HCEC 1CT (cell line): ENCODE measurements around the gene METTL21A.
A peak's percentile ranks its signal among the peaks of the same experiment; 100 is the strongest.
"Not testable (repeated sequence)": the region's sequence is repeated elsewhere in the genome, so short reads cannot be mapped to it uniquely, and the experiment has no call there.

Experiments used
- DNase-seq: peaks from one replicate; pipeline ENCODE4 v3.0.0-alpha.2; 2017

The METTL21A gene

DNA sequence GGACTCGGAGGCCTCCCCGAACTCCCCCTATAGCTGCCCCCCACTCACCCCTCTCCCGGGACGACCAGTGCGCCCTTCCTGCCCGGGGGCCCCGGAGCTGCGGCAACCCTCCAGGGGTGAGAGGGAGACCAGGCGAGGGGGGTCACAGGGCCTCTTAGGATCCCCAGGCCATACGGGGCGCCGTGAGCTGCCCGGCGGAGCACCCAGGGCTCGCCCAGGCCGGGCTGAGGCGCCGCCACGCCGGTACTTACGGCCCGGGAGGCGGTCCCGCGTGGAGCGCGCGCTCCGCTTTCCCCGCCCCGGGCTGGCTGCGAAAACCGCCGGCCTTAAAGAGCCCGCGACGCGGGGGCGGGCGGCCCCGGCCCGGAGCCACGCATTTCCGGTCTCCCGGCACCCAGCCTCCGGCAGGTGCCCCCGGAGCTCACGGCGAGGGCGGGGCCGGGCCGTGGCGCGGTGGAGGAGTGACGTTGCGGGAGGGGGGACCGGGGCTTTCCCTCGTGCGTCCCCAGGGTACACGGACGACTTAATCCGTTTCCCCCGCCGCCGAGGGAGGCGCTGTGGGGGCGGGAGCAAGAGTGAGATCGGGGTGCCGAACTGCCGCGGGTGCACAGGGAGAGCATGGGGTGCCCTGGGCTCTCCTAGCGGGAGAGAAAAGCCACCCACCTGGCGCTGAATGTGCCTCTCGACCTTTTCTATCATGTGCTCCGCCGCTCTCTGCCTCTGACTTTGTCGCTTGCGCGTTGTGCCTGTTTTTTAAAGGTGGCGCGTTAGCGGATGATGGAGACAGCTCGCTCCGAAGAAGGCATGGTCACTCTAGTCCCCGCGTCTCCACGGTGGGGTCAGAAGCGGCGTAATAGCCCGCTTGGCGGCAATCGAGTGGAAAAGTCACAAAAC is at the start of gene METTL21A:
TSS of gene METTL21A (minus strand) at position 381 of the 894 bp plus-strand sequence. CDS start 1,019 bp downstream, outside the sequence.
- peak; percentile 88 for DNase-seq

DNA sequence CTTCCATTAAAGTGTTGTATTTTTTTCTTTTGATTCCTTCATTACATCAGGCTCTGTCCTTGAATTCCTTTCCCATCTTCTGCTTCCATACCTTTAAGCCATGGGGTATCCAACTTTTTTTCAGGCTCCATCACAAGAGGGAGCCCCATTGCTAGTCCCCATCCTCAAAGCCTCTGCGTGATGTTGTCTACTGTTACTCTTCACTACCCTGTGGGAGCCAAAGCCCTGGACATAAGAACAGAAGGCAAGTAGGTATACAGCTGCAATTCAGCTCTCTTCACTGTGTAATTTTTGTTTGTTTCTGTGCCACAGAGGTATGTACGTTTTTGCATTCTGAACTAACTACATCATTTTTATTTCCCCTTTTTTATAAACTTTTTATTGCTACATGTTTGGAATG is 49.6 kb upstream of the METTL21A start:
- DNase-seq = no peak

DNA sequence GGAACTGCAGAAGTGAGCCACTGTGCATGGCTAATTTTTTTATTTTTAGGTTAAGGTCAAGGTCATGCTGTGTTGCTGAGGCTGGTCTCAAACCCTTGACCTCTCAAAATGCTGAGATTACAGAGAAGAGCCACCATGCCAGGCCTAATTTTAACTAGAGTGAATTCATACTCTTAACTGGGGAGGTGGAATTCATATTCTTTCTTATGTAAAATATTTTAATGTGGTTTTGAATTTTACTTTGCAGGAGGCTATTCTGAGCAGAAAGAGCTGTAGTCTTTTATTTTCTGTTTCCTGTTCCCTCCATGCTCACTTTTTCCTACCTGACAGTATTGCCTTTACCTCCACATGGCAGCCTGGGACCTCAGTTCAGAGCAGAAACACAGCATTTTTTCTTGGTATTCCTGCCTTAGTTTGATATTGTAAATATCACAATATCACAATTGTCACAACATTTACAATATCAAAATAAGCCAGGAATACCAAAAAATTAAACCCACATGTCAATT is 49.1 kb upstream of the METTL21A start:
- DNase-seq = no peak

DNA sequence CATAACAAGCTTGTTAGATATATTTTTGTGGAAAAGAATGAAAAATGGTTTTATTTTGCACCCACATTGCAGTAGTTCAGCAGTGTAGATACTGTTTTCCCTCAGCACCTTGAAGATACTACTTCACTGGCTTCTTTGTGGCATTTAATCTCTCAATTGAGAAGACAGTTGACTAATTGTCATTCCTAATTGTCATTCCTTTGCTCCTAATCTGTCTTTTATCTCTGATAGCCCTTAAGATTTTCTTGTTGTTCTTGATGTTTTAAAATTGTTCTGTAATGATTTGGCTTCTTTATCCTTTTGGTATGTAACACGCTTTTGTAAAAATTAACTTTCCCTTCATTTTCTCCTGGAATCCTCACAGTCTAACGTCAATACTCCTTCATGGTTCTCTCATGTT is 48.2 kb upstream of the METTL21A start:
- DNase-seq = no peak

DNA sequence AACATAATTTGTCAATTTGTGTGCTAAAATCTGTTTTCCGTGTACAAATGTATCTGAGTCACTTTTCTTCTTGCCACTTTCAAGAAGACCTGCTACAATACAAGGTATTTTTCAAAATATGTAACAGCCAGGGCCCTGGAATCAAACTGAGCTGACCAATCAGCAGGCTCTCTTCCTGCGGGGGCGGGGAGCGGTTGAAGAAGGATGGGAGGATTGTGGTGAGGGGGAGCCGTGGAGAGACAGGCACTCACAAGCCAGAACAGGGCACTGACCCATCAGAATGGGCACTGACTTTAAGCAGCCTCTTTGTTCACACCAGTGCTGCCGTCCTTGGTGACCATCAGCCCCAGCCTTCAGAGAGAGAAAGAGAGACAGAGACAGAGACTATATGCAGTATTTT is 45.7 kb upstream of the METTL21A start:
- DNase-seq = no peak

DNA sequence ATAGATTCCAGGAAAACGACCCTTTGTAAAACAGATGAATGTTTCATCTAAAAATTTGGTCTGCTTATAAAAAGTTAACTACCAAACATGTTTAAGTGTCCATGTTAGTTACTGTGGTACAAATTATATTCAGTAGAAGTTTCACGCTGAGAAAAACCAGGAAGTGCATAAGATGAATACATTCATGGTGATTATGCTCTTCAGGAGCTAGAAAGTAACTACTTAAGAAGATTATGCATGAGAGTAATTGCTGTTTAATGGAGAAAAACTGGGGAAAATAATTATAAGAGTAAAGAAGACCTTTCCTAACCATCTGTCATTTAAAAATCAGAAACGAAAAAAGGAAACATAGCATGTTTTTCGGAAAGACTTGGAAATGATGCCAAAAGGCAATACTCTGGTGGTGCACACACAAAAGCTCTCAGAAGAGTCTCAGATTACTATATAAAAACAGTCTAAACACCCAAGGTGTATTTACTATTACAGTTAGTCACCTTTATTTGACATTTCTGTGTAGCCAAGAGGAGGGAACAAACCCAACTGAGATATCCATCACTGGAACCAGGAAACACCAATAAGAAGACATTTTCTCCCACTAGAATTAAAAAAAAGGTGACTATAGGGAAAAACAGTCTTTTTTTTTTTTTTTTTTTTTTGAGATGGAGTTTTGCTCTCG is 38.8 kb upstream of the METTL21A start:
- DNase-seq = no peak

DNA sequence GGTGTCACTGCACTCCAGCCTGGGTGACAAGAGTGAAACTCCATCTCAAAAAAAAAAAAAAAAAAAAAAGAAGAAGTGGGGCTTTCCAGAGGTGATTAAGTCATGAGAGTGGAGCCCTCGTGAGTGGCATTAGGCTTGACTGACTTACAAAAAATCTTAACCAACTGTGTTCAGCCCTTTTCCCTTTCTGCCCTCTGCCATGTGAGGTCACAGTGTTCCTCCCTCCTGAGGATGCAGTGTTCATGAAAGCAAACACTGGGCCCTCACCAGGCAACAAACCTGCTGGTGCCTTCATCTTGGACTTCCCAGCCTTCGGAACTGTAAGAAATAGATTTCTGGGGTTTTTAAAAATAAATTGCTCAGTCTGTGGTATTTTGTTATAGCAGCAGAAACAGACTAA is 37.0 kb upstream of the METTL21A start:
- no peak for DNase-seq

DNA sequence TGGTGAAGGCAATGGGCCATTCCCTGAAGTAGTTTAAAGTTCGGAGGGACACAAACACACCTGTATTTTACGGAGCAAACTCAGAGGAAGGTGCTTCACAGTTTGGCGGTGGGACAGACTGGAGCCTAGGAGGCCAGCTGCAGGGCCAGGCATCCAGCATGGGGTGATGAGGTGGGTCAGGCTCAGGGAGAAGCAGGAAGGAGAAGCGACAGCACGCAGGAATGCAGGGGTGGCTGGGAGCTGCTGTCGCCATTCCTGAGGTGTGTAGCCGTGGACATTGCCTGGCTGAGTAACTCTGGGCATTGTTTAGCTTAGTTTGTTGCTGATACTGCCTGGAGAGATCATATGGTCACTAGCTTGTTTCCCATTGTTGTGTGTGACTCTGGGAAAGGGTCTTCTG is 35.8 kb upstream of the METTL21A start:
- DNase-seq = no peak

DNA sequence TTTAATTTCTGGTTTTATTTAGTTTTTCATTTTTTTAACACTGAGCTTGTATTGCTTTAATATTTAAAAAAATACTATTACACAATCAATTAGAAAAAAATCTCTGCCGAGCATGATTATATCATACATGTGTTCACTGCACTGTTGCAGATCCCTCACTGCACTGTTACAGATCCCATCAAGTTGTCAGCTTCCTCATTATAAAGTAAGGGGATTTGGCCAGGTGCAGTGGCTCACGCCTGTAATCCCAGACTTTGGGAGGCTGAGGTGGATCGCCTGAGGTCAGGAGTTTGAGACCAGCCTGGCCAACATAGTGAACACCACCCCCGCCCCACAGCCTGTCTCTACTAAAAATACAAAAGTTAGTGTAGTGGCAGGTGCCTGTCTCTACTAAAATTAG is 33.0 kb upstream of the METTL21A start:
- DNase-seq = no peak

DNA sequence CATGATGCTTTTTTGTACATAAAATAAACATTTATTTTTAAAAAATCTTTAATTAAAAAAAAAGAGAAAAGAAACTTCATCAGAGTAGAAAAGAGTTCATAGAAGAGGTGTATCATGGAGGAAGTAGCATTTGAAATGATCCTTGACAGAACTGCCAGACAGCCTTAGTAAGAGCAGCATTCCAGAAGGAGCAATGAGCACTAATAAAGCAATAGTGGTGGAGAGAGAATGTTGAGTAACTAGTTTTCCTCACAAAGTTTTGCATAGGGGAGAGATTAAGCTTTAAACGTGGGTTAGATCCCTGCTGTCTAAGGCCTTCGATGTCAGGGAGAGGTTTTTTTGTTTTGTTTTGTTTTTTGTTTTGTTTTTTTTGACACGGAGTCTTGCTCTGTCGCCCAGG is 29.8 kb upstream of the METTL21A start:
- DNase-seq = no peak

DNA sequence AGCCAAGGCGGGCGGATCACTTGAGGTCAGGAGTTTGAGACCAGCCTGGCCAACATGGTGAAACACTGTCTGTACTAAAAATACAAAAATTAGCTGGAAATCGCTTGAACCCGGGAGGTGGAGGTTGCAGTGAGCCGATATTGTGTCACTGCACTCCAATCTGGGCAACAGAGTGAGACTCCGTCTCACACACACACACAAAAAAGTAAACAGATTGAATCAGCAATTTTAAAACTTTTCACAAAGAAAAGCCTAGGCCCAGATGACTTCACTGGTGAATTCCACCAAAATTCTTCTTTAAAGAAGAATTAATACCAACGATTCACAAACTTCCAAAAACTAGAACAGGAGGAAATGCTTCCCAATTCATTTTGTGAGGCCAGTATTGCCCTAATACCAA is 21.4 kb upstream of the METTL21A start:
- DNase-seq = not testable (repeated sequence)

DNA sequence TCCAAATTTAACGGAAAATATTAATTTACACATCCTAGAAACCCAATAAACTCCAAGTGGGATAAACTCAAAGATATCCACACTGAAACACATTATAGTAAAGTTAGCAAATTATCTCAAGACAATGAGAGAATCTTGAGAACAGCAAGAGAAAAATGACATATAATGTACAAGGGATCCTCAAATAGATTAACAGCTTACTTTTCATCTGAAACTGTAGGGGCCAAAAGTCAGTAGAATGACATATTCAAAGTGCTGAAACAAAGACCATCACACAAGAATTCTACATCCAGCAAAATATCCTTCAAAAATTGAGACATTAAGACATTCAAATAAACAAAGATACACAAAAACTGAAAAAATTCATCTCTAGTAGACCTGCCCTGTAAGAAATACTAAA is 18.7 kb upstream of the METTL21A start:
- no peak for DNase-seq

DNA sequence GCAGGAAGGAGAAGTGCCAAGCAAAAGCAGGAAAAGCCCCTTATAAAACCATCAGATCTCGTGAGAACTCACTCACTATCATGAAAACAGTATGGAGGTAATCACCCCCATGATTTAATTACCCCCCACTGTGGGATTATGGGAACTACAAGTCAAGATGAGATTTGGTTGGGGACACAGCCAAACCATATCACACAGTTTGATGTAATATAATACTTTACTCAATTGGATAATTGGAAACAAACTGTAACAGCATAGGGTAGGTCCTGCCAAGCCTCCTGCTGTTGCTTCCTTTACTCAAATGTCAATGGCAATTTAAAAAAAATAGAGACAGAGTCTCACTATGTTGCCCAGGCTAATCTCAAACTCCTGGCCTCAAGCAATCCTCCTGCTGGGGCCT is 15.5 kb upstream of the METTL21A start:
- no peak for DNase-seq

DNA sequence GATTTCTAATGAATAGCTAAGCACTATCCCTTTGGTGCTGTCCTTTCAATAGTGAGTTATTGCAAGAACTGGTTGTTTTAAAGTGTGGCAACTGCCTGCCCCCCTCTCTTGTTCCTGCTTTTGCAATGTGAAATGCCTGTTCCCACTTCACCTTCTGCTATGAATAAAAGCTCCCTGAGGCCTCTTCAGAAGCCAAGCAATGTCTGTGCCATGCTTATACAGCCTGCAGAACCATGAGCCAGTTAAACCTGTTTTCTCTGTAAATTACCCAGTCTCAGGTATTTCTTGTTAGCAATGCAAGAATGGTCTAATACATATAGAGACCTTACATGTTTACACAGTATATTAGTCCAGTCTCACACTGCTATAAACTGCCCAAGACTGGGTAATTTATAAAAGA is 15.0 kb upstream of the METTL21A start:
- no peak for DNase-seq

DNA sequence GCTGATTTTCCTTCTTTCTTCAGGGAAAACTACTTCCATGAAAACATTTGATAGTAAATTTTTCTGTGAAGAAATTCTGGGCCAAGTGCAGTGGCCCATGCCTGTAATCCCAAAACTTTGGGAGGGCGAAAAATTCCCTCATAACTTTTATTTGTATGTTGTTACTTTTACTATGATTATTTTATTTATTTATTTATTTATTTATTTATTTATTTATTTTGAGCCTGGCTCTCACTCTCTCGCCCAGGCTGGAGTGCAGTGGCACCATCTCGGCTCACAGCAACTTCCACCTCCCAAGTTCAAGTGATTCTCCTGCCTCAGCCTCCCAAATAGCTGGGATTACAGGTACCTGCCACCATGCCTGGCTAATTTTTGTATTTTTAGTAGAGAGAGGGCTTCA is 14.1 kb upstream of the METTL21A start:
- not testable (repeated sequence) for DNase-seq

DNA sequence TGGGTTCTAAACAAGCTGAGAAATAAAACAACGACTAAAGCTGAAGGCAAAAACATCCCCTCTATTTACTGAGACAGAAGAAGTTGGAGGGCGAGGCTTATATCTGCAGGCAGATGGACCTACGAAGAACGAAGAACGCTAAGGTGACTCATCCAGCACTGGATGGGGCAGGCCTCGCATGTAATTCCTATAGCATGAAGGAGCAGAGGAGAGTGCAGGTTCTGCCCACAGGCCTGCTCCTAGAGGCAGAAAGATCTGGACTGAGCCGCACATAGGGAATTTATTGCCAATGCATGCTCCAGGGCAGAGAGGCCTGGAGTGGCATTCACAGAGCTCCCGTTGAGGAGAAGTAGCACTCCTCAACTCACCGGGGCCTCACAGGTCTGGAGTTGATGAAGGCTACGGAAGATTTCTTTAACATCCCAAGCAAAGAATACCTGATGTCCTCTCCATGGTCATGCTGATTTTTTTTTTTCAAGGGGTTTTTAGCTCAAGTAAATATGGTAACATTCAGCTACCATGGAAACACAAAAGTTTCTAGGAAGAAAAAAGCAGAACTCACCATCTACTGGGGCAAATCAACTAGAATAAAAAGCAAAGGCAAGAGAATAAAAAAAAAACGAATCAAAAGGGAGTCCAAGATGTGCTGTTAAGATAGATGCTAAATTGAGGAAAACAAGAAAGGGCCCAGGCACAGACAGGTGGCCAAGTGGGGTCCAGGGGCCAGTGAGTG is 10.4 kb upstream of the METTL21A start:
- DNase-seq = no peak

DNA sequence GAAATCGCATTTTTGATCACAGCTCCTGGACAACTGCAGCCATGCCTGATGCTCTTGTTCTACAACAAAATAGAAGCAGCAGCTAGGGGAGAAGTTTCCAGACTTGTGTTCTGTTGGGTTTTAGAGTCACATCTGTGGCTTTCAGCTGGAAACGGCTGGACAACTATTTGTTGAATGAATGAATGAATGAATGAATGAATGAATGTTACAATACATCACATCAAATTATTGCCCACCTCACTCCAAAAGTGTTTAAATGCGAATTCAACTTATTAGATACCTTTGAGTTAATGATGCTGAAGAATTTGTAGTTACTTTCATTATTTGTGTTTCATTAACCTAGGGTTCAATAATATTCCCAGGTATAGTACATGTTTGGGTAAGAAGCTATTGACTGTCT is 8.5 kb upstream of the METTL21A start:
- DNase-seq = no peak

DNA sequence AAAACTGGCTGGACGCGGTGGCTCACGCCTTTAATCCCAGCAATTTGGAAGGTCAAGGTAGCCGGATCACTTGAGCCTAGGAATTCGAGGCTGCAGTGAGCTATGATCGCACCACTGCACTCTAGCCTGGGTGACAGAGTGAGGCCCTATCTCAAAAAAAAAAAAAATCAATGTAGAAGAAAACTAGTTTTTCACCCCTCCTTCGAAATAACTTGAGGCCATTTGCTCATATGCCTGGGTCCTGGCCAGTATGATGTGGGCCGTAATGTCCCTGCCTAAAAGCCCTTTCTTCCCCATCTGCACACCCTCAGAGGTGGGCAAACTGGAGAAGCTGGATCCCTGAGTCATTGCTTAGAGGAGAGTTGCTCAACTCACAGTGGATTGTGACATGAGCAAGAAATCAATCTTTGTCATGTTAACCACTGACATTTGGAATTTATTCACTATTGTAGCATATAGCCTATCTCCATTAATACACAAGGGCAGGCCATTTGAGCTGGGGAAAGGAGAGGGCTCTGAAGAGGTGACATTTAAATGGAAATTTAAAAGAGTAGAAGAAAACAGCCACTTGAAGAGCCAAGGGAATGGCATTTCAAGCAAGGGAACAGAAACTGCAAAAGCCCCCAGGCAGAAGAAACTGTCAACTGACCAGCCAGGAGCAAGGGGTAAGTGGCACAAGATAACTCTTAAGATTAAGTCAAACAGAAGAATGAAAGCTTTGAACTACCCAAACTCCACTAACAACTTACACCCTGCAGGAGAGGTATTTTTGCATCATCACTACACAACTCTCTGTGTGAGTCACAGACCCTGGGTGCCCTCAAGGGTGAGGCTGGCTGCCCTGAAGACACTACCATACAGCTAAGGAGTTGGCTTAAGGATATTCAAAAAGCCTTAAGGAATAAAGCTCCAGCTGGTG is 7.6 kb upstream of the METTL21A start:
- peak; percentile 66 for DNase-seq

DNA sequence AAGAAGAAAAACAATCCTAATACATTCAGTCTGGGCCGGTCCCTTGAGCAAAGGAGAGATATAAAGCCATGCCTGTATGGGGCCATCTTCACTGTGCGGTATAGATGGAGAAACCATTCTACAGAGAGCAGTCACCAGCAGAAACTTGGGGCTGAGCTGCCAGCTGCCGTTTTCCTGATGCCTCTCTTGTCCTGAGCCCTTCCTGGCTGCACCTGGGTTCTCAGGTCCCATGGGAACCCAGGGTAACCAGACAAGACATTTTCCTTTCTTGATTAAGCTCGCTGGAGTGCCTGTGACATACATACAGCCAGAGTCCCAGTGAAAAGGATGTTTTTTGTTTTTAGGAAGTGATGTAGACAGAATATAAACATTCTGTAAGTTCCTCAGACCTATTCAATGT is 5.3 kb upstream of the METTL21A start:
- no peak for DNase-seq

DNA sequence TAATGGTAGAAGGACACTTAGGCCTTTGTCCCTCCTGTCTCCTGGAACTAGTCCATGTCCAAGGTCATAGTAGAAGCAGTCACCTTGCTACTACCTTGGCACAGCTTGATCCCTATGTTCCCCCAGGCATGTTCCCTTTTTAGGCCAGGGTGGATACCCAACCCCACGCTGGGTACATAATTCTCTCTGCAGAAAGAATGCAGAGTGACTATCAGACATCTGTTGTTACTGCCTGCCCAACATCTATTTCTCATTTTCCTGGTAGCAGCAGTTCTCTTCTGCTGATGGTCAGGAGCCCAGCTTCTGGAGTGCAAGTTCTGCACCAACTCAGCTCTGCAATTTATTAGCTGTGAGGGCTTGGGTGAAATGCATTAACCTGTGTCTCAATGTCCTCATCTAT is 4.4 kb upstream of the METTL21A start:
- DNase-seq = no peak

DNA sequence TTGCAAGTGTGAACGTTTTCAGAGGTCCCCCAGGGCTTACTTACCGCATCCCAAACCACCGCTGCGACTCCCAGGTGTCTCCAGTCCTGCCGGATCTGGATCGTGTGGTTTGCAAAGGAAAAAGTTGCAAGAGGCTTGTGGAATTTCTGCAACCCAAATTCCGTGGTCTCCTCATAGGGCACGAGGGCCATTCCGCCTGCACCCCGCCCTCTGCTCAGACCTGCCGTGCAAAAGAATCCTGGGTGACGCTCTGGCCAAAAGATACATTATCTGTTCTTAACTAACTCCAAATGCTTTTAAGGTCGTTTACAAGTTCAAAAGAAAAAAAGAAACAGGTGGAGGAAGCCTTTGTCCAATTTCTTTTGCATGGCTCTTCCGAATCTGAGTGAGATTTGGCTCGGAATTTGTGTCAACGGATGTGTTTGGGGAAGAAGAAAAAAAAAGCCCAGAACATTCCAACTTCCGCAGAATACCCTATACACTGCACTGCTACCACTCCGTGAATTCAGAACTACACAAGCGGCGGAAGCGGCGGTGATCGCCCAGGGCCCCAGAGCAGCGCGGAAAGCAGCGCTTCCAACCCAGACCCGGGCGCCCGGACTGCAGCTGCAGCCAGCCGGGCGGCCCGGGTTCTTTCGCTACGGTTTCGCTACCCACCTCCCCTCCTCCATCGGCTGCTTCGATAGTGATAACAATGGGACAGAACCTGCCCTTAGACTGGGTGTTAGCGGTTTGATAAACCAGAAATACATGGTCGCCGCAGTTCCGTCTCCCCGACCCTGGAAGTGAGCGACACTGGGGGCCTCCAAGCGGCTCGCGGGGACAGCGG is 795 bp downstream of the METTL21A start:
- peak; percentile 70 for DNase-seq
